SK-N-MC (cell line): ENCODE data around the gene DGUOK.

Experiments used
- EZH2 ChIP-seq: fragments of 200-600 bp; sonication (generic); IDR thresholded peaks from one replicate; pipeline ENCODE4 v1.6.1; 2017; ENCODE audit warnings: antibody characterized with exemption
- POLR2AphosphoS5 ChIP-seq: IDR thresholded peaks from 2 replicates; pipeline ENCODE4 v1.6.1; 2012; ENCODE audit warnings: mild to moderate bottlenecking, low read depth, low read length, borderline replicate concordance

DNA sequence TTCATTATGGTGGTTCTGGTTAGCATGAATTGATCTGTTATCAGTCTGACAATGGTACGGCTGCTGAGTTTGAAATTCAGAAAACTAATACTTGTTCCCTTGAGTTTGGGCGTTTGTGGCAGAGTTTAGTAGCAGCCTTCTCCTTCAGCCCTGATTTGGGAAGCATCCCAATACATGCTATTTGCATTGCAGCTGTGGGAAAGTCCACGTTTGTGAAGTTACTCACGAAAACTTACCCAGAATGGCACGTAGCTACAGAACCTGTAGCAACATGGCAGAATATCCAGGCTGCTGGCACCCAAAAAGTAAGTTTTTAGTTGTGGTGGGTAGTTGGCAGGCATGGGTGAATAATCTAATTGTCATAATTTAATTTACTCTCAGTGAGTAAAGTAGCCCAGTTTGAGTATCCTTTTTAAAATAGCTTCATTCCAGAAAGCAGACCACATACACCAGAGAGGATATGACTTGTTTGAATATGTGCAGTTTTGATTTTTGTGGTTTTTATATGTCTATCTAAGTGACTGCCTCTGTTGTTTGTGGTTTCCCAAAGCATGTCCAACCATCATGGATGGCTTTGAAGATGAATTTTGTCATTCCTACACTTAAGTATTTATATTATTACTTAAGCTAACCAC is 12.2 kb downstream of the DGUOK start:
- TF ChIP-seq EZH2: no peak
- no peak for TF ChIP-seq POLR2AphosphoS5
